IMR-90 (cell line): ENCODE data around the gene TMPRSS7.

Source experiments
- BHLHE40 ChIP-seq: fragments of 150-350 bp; IDR thresholded peaks from 2 replicates; pipeline ENCODE4 v1.6.1; 2016; ENCODE audit warnings: mild to moderate bottlenecking, low read depth, low read length
- CEBPB ChIP-seq: IDR thresholded peaks from 2 replicates; pipeline ENCODE4 v1.6.1; 2012; ENCODE audit warnings: low read depth, low read length, improper control_type of control experiment
- CTCF ChIP-seq: conservative IDR thresholded peaks from 2 replicates; pipeline ENCODE4 v1.5.1; 2012; ENCODE audit warnings: mild to moderate bottlenecking, low read depth, low read length, improper control_type of control experiment
- ELK1 ChIP-seq: fragments of 150-350 bp; IDR thresholded peaks from 2 replicates; pipeline ENCODE4 v1.6.1; 2016; ENCODE audit warnings: low read depth, mild to moderate bottlenecking, low read length, moderate library complexity, borderline replicate concordance
- FOS ChIP-seq: fragments of 150-350 bp; IDR thresholded peaks from 2 replicates; pipeline ENCODE4 v1.6.1; 2016; ENCODE audit warnings: low read depth, low read length
- MAZ ChIP-seq: IDR thresholded peaks from 2 replicates; pipeline ENCODE4 v1.6.1; 2012; ENCODE audit warnings: low read depth, mild to moderate bottlenecking, low read length, improper control_type of control experiment, moderate library complexity, borderline replicate concordance
- MXI1 ChIP-seq: IDR thresholded peaks from 2 replicates; pipeline ENCODE4 v1.6.1; 2012; ENCODE audit warnings: low read depth, mild to moderate bottlenecking, low read length, moderate library complexity, borderline replicate concordance
- NFE2L2 ChIP-seq: fragments of 150-350 bp; IDR thresholded peaks from 2 replicates; pipeline ENCODE4 v1.6.1; 2016; ENCODE audit warnings: low read depth, mild to moderate bottlenecking, low read length
- POLR2A ChIP-seq: IDR thresholded peaks from 2 replicates; pipeline ENCODE4 v1.6.1; 2012; ENCODE audit warnings: mild to moderate bottlenecking, low read depth, low read length
- RAD21 ChIP-seq: IDR thresholded peaks from 2 replicates; pipeline ENCODE4 v1.6.1; 2012; ENCODE audit warnings: low read length, improper control_type of control experiment
- RCOR1 ChIP-seq: IDR thresholded peaks from 2 replicates; pipeline ENCODE4 v1.6.1; 2012; ENCODE audit warnings: mild to moderate bottlenecking, low read length, improper control_type of control experiment; ENCODE audit not compliant: insufficient replicate concordance
- RFX5 ChIP-seq: IDR thresholded peaks from 2 replicates; pipeline ENCODE4 v1.8.0; 2012; ENCODE audit warnings: low read depth, mild to moderate bottlenecking, low read length, moderate library complexity
- SMC3 ChIP-seq: fragments of 150-350 bp; IDR thresholded peaks from 2 replicates; pipeline ENCODE4 v1.6.1; 2016; ENCODE audit warnings: low read depth, mild to moderate bottlenecking, antibody characterized with exemption, low read length, moderate library complexity
- USF2 ChIP-seq: fragments of 150-350 bp; IDR thresholded peaks from 2 replicates; pipeline ENCODE4 v1.6.1; 2017; ENCODE audit warnings: mild to moderate bottlenecking, antibody characterized with exemption, low read length, low read depth

DNA sequence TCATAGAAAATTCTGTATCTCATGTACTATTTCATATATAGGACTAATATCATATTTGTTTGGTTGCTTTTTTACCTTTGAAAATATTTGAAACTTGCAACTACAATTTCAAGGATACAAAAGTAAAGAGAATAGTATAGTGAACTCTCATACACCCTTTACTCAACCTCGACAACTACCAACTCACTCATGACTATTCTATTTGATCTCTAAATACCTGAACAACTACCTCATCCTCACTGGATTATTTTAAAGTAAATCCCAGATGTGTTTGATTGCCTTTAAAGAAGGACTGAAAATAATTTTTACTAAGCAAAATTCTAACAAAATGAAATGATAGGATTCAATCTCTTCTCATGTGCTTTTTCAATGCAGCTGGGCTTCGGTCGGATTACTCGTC lies 12.1 kb downstream of the TMPRSS7 start:
- TF ChIP-seq CTCF (no peak), BHLHE40 (no peak), POLR2A (no peak), USF2 (no peak), SMC3 (no peak), RAD21 (no peak), MAZ (no peak), RFX5 (no peak), FOS (no peak), MXI1 (no peak), RCOR1 (no peak), NFE2L2 (no peak), ELK1 (no peak), CEBPB (no peak)
